HG03439 (cell line): ENCODE data around the gene ZGPAT.

Experiments
- ATAC-seq: cut with Tn5 transposase; IDR thresholded peaks from one replicate; pipeline ENCODE4 v1.9.1; 2021; ENCODE audit warnings: mild to moderate bottlenecking, moderate library complexity; ENCODE audit not compliant: unreplicated experiment

ZGPAT gene

GRCh38 chr20:63678071-63678470, 29.8 kb upstream of the ZGPAT start:
- no peak for ATAC-seq

- ATAC-seq, result no peak
These were observed 29.0 kb upstream of the ZGPAT start for GRCh38 chr20:63678667-63679465.

DNA sequence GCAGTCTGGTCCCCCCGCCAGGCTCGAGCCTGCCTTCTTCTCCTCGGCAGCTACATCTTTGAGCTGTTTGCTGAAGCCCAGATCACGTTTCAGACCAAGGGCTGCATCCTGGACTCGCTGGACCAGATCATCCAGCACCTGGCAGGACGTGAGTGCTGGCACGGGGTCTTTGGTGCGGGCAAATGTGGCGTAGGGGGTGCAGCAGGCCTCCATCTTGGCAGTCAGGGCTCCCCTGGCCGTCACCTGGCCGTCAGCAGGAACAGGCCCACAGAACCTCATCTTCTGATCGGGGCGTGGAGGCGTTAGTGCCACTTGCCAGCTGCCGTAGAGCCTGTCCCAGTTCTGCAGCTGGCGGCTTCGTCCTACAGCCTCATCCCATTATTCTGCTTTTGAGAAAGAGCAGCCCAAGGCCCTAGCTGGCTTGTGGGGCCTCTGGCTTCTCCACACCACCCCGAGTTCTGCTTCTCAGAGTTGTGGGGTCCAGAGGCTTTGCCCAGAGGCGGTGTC, 28.0 kb upstream of the ZGPAT start:
- no peak for ATAC-seq

DNA sequence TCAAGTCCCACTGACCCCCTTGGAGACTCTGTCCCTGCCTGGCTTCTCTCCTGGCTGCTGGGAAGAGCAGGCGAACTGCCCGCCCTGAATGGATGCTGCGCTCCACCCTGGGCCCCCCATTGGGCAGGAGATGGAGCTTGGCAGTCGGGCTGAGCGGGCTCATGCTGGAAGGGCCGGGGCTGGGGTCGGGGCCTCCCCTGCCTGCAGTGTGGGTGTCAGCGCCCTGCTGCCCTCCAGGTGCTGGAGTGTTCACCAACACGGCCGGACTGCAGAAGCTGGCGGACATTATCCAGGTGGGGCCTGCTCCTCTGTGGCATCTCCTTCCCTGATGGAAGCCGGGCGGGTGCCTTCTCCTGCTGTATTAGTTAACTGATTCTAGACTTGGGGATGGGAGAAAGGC, 27.4 kb upstream of the ZGPAT start:
- ATAC-seq, result no peak

DNA sequence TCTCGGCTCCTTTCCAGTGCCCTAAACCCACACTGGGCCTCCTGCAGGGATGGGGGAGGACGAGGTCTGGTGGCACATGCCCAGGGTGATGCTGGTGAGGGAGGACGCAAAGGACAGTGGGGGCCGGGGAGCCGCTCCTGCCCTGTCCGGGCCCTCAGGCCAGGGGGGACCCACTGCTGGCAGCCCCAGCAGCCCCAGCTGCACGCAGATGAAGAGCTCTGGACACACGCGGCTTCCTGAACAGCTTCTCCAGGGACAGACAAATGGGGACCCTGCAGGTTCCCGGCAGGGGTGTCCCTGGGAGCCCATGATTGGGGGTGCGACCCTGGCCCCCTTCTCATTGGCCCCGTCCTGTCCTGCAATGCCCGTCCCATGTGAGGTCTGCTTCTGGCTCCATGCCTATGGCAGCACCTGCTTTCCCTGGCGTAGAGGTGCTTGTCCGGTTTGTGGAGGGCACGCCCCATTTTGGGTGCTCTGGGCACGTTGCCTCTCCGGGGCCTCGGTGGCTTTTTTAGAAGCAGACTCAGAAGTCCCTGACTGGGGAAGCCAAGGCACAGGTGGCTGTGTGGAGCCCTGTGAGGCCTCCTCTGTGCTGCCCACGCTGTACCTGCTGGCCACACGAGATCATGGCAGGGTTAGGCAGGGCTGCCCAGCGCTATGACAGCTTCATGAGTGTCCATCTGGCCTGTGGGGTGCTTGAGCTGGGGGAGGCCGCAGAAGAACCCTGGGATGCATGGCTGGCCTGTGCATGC, 26.8 kb upstream of the ZGPAT start:
- no peak for ATAC-seq

DNA sequence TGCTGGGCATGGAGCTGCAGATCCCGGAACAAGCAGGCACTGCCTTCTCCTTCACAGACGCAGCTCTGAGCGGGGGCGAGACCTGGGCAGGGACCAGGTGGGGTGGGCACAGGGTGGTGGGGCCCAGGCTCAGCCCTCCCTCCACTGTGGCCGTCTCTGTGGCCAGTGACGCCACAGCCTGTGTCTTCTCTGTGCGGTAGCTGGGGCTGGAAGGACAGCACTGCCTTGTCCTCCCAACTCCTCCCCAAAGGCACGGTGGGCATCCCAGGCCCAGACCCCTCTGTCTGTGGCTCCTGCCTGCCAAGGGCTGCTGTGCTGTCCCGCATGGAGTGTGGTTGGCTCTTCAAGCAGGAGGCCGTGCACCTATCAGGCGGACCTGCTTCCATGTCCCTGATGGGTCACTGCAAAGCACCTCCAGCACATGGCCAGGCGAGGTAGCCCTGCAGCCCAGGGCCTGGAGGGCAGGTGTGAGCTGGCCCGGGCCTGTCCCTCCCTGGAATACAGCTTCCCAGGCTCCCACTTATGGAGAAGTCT, 26.2 kb upstream of the ZGPAT start:
- ATAC-seq, result no peak

DNA sequence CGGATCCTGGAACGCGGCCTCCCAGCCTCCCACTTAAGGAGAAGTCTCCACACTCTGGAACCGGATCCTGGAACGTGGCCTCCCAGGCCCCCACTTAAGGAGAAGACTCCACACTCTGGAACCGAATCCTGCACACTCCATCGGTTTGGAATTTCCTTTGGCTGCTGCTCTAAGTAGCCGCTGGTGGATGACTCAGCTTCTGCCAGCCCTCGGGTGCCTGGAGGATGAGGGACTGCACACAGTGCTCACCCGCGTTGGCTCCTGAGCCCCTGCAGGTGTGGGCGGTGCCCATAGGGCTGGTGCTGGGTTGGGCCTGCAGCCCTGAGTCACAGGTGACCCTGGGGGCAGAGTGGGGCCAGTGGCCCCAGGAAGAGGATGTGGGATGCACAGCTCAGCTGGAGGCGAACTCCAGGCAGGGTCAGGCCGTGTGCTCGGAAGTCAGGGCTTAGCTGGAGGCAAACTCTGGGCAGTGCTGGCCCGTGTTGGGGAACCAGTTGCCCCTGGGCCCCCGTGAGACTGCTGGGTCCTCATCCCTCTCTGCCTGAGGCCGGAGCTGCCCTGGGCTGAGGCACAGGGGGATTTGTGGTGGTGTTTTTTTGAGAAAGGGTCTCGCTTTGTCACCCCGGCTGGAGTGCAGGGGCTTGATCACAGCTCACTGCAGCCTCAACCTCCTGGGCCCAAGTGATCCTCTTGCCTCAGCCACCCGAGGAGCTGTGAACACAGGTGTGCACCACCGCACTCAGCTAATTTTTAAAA, 25.3 kb upstream of the ZGPAT start:
- ATAC-seq, result no peak

- no peak for ATAC-seq
These were observed 22.4 kb upstream of the ZGPAT start for GRCh38 chr20:63685269-63686026.

GRCh38 chr20:63686094-63686491, 21.7 kb upstream of the ZGPAT start:
- ATAC-seq, result no peak

DNA sequence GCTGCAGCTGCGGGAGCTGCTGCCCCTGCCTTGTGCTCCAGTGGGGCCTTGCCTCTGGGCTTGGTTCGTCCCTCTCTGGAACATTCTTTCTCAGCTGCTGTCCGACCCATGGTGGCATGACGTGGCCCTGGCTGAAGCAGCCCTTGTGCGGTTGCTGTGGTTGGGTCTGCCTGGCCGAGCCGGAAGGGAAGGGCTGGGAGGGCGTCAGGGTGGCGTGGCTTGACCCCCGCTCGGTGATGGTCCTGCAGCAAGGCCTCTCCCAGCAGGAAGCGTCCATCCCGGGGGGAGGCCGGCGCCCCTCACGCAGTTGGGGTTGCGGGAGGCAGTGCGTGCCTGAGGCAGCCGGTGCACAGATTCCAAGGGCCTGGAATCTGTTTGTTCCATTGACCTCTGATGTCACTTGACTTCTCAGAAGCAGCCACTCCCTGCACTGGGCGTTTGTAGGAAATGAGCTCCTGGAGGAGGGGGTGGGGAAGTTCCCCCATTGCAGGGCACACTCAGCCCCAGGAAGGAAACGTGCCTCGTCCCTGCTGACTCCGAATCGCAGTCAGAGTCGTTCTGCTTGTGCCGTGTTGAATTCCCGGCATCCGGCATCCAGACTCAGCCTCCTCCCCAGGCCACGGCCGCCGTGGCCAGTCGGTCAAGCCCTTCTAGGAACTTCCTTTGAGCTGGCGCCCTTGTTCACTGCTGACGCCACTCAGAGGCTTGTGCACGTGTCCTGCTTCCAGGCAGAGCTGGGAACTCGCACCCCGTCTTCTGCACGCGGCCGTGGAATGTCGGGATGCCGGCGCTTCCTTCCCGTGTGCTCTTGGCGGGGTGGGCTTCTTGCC, 21.1 kb upstream of the ZGPAT start:
- no peak for ATAC-seq

DNA sequence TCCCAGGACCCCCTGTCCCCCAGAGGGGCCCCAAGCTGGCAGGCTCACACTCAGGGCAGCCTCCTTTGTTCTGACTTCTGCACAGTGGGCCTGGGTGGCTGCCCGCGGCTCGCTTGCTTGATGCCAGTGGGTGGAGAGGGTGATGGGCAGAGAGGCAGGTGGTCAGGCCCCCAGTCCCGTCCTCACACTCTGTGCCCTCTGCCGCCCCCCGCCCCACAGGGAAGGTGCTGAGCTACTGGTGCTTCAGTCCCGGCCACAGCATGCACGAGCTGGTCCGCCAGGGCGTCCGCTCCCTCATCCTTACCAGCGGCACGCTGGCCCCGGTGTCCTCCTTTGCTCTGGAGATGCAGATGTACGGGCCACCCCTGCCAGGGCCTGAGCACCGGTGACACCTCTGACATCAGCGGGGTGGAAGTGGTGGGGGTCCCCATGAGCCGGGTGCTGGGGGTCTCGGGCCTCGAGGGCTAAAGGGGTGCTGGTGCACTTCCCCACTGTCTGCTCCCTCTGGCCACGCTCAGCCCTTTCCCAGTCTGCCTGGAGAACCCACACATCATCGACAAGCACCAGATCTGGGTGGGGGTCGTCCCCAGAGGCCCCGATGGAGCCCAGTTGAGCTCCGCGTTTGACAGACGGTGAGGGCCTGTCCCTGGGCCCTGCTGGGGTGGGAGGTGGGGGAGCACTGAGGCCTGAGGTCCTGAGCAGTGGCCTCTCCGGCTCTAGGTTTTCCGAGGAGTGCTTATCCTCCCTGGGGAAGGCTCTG, 20.2 kb upstream of the ZGPAT start:
- ATAC-seq, result no peak

- ATAC-seq, result no peak
These were observed 19.4 kb upstream of the ZGPAT start for GRCh38 chr20:63688228-63689045.

DNA sequence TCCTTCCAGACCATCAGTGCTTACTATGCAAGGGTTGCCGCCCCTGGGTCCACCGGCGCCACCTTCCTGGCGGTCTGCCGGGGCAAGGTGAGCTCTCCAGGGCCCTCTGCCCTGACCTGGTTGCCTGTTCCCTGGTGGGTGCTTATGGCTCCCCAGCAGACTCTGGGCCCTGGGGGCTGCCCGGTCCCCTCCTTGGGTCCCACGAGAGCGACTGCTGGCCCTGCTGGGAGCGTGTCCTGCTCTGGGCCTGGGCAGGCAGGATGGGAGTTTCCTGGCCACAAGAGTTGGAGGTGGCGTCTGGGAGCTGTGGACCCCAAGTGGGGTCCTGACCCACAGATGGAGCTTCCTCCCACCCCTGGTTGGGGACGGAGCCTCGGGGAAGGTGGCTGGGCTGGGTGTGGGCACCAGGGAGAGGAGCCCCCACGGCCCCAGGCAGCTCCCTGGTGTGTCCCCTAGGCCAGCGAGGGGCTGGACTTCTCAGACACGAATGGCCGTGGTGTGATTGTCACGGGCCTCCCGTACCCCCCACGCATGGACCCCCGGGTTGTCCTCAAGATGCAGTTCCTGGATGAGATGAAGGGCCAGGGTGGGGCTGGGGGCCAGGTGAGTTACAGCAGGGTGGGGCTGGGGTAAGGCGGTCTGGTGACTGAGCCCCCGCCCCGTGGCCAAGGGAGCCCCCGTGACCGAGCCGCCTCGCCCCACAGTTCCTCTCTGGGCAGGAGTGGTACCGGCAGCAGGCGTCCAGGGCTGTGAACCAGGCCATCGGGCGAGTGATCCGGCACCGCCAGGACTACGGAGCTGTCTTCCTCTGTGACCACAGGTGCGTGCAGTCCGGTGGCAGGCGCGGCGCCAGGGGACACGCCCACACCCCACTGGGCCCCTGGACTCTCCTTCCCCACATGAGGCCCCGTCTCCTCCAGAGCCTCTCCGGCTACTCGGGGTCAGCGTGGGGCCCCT, 18.5 kb upstream of the ZGPAT start:
- no peak for ATAC-seq

- ATAC-seq, result no peak
These were observed 17.6 kb upstream of the ZGPAT start for GRCh38 chr20:63690003-63690897.

GRCh38 chr20:63690898-63691710, 16.7 kb upstream of the ZGPAT start:
- no peak for ATAC-seq
